Hematopoietic multipotent progenitor cell treated with erythropoietin and hydrocortisone succinate and interleukin-3 and kit ligand, for 6 days (in vitro differentiated cells): ENCODE data around the gene IWS1.

ENCODE experiments used
- DNase-seq: peaks from one replicate; pipeline ENCODE4 v3.0.0-alpha.2; 2015

Gene IWS1

GRCh38 chr2:127486247-127487058 is 39.8 kb downstream of the IWS1 start:
- peak; percentile 58 for DNase-seq

GRCh38 chr2:127485694-127486071 is 40.6 kb downstream of the IWS1 start:
- no peak for DNase-seq

GRCh38 chr2:127485051-127485693 is 41.1 kb downstream of the IWS1 start:
- DNase-seq, result peak; percentile 21

- DNase-seq, result no peak
Observed at GRCh38 chr2:127482031-127482430, 44.3 kb downstream of the IWS1 start.

- DNase-seq, result no peak
Observed at GRCh38 chr2:127479866-127480743, 46.2 kb downstream of the IWS1 start.

GRCh38 chr2:127479219-127479825 is 47.0 kb downstream of the IWS1 start:
- DNase-seq, result peak; percentile 86

- no peak for DNase-seq
Observed at GRCh38 chr2:127475788-127476187, 50.5 kb downstream of the IWS1 start.

- DNase-seq, result no peak
Observed at GRCh38 chr2:127472268-127472667, 54.0 kb downstream of the IWS1 start.

- DNase-seq, result no peak
Observed at GRCh38 chr2:127471286-127471988, 54.9 kb downstream of the IWS1 start.

GRCh38 chr2:127469974-127470373 is 56.3 kb downstream of the IWS1 start:
- no peak for DNase-seq

GRCh38 chr2:127469051-127469450 is 57.2 kb downstream of the IWS1 start:
- DNase-seq, result no peak

- DNase-seq, result no peak
Observed at GRCh38 chr2:127465258-127465657, 61.0 kb downstream of the IWS1 start.

- DNase-seq, result no peak
Observed at GRCh38 chr2:127464470-127465257, 61.6 kb downstream of the IWS1 start.

- no peak for DNase-seq
Observed at GRCh38 chr2:127463155-127463991, 62.9 kb downstream of the IWS1 start.

- DNase-seq, result no peak
Observed at GRCh38 chr2:127462461-127462860, 63.8 kb downstream of the IWS1 start.

- DNase-seq, result no peak
Observed at GRCh38 chr2:127456960-127457359, 69.3 kb downstream of the IWS1 start.

GRCh38 chr2:127455566-127456493 is 70.5 kb downstream of the IWS1 start:
- no peak for DNase-seq

- no peak for DNase-seq
Observed at GRCh38 chr2:127454595-127455565, 71.4 kb downstream of the IWS1 start.
